Skeletal muscle cell (primary cell): Measurements from ENCODE around the gene LYRM7.
"Not testable (repeated sequence)": the region's sequence is repeated elsewhere in the genome, so short reads cannot be mapped to it uniquely, and the experiment has no call there.

Experiments
- DNase-seq: peaks from one replicate; pipeline ENCODE4 v3.0.0-alpha.2; 2010; ENCODE audit warnings: low read depth
- H3K4me3 ChIP-seq: 2 replicates; pipeline ENCODE4 v1.5.1; 2011; ENCODE audit warnings: low read depth, mild to moderate bottlenecking, control low read depth, low read length, moderate library complexity

The LYRM7 gene

GRCh38 chr5:131169810-131170539 lies 769 bp upstream of the LYRM7 start:
- DNase-seq: no peak
- H3K4me3 ChIP-seq: peak overlapping the region; percentile 78

DNA sequence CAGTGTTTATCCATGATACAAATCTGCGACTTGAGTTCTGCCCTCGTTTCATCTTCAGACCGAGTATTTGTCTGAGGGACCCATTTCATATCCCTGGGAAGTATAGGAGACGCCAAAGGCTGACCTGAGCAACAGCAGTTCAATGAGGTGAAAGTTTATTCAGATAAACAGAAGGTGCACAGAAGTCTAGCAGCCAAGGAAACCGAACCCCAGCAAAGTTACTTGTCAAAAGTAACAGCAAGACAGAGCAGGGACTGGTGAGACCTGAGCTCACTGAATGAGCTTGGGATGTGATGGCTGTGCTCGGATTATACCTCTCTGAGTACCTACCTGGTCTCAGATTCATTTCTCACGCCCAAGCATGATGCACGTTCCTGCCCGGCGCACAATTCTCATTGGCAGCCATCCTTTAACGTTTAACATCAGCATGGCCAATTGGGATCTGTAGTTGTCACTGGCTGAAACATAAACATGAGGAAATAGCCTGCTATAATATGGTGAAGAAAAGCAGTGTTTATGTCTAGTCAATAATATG lies 599 bp downstream of the LYRM7 start:
- peak overlapping the region; percentile 78 for H3K4me3 ChIP-seq
- no peak for DNase-seq

DNA sequence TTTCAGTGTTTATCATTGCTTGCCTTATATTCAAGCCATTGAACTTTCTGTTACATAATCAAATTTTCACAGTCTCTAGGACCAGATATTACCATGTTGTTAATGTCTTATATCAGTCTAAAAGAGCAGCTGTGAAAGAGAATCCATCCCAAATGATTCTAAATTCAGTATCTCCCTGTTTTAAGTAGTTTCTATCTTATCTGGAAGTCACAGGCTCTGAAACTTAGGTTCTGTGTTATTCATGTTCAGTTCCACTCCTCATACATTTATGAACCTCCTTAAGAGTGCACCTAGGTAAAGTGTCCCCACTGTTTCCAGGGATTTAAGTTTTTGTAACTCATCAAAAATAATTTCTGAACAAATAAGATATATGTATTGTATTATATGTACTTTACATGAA lies 9.7 kb downstream of the LYRM7 start:
- no peak overlapping the region for H3K4me3 ChIP-seq
- DNase-seq: no peak

GRCh38 chr5:131182839-131183238 lies 12.1 kb downstream of the LYRM7 start:
- DNase-seq: no peak
- H3K4me3 ChIP-seq: no peak overlapping the region

GRCh38 chr5:131185523-131186104 lies 14.9 kb downstream of the LYRM7 start:
- no peak for DNase-seq
- no peak overlapping the region for H3K4me3 ChIP-seq

GRCh38 chr5:131186561-131187256 lies 16.0 kb downstream of the LYRM7 start:
- no peak overlapping the region for H3K4me3 ChIP-seq
- no peak for DNase-seq

GRCh38 chr5:131193106-131193505 lies 22.4 kb downstream of the LYRM7 start:
- no peak for DNase-seq
- H3K4me3 ChIP-seq: no peak overlapping the region

- DNase-seq, H3K4me3 ChIP-seq: not testable (repeated sequence)
Measured at GRCh38 chr5:131193897-131194296, 23.2 kb downstream of the LYRM7 start.

DNA sequence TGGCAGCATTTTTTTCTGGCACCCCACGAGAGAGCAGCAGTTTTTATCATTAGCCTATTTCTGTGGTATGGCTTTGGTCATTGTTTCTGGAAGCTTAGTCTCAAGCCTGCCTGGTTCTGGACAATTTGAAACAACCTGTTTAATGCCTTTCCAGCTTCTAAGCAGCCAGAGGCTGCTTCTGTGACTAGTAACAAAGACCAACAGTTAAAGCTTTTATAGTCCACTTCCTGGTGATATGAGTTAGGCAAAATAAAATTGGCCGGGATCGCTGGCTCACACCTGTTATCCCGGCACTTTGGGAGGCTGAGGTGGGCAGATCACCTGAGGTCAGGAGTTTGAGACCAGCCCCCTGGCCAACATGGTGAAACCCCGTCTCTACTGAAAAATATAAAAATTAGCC lies 24.0 kb downstream of the LYRM7 start:
- no peak overlapping the region for H3K4me3 ChIP-seq
- DNase-seq: no peak

DNA sequence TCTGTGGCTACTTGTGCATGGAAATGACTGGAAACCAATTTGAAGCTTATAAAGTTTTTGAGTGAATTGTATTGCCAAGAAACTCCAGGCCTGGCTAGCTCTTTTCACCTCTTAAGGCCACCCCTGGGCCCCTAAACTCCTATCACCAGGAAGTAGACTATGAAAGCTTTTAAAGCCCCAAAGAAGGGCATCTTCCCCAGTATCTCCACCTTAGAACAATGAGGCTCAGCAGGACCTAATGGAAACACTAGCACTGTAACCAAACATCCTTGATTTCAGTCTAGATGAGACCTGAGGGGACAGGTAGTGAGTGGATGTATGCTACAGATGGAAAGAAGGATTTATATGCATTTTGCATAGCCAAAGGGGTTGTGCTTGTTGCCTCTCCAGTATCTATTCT lies 25.0 kb downstream of the LYRM7 start:
- no peak for DNase-seq
- no peak overlapping the region for H3K4me3 ChIP-seq

DNA sequence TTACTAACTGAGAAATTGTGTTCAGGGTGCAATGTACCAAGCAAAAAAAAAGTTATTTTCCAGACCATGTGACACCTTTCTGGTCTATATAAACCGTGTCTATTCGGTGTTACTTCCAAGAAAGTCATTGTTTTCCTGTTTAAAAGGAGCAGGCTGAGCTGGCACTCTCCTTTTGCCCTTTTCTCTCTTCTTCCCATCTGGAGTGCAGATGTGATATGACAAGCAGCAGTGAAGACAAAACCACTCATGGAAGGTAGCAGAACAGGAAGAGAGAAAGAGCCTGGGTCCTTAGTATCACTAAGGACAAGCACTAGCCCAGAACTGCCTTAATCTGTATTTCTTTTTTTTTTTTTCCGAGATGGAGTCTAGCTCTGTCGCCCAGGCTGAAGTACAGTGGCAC lies 25.6 kb downstream of the LYRM7 start:
- no peak for DNase-seq
- H3K4me3 ChIP-seq: no peak overlapping the region

DNA sequence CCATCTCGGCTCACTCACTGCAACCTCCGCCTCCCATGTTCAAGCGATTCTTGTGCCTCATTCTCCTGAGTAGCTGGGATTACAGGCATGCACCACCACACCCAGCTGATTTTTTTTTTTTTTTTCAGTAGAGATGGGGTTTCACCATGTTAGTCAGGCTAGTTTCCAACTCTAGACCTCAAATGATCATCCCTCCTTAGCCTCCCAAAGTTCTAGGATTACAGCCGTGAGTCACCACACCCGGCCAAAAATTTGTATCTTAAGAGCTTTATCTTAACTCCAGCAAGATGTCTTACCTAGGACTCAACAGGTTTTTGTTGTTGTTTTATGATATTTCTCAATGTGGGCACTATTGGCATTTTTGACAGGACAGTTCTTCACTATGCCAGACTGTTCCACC lies 27.9 kb downstream of the LYRM7 start:
- DNase-seq: no peak
- no peak overlapping the region for H3K4me3 ChIP-seq

GRCh38 chr5:131200560-131200959 lies 29.8 kb downstream of the LYRM7 start:
- no peak for DNase-seq
- H3K4me3 ChIP-seq: no peak overlapping the region

DNA sequence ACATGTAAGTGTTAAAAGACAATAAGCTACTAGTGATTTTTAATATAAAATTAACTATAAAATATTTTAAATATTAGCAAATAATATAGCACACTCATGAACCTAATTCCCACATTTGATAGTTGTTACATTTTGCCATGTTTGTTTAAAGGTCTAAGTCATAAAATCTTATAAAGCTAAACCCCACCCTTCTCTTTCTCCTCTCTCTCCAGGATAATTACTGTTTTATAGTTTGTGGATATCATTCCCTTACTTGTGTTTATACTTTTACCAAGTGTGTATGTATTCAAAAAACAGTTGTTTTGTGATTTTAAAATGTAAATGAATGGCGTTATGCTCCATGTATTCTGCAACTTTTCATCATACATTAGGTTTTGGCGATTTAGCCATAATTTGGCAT lies 34.2 kb downstream of the LYRM7 start:
- H3K4me3 ChIP-seq: no peak overlapping the region
- DNase-seq: no peak

- H3K4me3 ChIP-seq: no peak overlapping the region
- no peak for DNase-seq
Measured at GRCh38 chr5:131206061-131206460, 35.3 kb downstream of the LYRM7 start.

GRCh38 chr5:131206772-131207171 lies 36.0 kb downstream of the LYRM7 start:
- H3K4me3 ChIP-seq: no peak overlapping the region
- no peak for DNase-seq

- no peak overlapping the region for H3K4me3 ChIP-seq
- no peak for DNase-seq
Measured at GRCh38 chr5:131209175-131209505, 38.4 kb downstream of the LYRM7 start.

GRCh38 chr5:131209506-131210150 lies 38.9 kb downstream of the LYRM7 start:
- DNase-seq: no peak
- no peak overlapping the region for H3K4me3 ChIP-seq

DNA sequence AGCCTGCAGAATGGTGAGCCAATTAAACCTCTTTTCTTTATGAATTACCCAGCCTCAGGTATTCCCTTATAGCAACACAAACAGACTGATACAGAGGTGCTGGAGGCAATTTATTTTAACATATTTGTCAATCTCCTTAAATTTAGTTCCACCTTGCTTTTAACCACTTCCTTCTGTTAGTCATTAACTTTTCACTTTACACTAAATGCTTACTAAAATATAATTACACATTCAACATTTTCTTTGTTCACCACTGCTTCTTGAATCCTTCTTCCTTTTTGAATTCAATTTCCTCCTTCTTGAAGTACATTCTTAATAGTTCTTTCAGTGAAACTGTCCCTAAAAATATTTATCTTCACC lies 39.4 kb downstream of the LYRM7 start:
- no peak overlapping the region for H3K4me3 ChIP-seq
- DNase-seq: no peak

DNA sequence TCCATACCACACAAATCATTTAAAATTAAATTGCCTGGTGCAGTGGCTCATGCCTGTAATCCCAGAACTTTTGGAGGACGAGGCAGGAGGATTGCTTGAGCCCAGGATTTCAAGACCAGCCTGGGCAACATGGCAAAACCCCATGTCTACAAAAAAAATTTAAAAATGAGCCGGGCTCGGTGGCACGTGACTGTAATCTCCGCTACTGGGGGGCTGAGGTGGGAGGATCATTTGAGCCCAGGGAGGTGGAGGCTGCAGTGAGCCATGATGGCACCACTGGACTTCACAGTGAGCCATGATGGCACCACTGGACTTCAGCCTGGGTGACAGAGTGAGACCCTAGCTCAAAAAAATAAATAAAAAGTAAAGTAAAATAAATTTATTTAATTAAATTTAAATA lies 40.9 kb downstream of the LYRM7 start:
- DNase-seq: no peak
- H3K4me3 ChIP-seq: no peak overlapping the region
